Prostate gland (tissue), 2 donors: ENCODE data around the gene ADGRE1. TPM values are rescaled to one million over a fixed set of nuclear protein-coding genes. Genes with fewer than 3 reads are reported as not detected.

Source experiments
- DNase-seq: peaks from one replicate; pipeline ENCODE4 v3.0.0-alpha.2; 2019; ENCODE audit warnings: low spot score
- H3K27ac ChIP-seq, 2 donors: fragments of 200-600 bp; sonication (generic); 2 replicates each; pipeline ENCODE4 v1.5.1; 2017 to 2019
- H3K27me3 ChIP-seq: fragments of 200-600 bp; sonication (generic); replicated peaks from 2 replicates; pipeline ENCODE4 v1.5.1; 2019; ENCODE audit not compliant: insufficient read depth
- H3K36me3 ChIP-seq, 2 donors: fragments of 200-600 bp; sonication (generic); 1 replicate in 1 of 2; 2 replicates in 1 of 2; pipeline versions ENCODE4 v1.5.1 to v1.8.1; 2017 to 2019
- H3K4me1 ChIP-seq: fragments of 200-600 bp; sonication (generic); replicated peaks from 2 replicates; pipeline ENCODE4 v1.5.1; 2019
- H3K4me3 ChIP-seq, 2 donors: fragments of 200-600 bp; sonication (generic); 2 replicates each; pipeline ENCODE4 v1.5.1; 2017 to 2019
- H3K9me3 ChIP-seq: fragments of 200-600 bp; sonication (generic); 2 replicates; pipeline ENCODE4 v1.5.1; 2017
- POLR2A ChIP-seq: fragments of 450-650 bp; IDR thresholded peaks from one replicate; pipeline ENCODE4 v1.6.1; 2016; ENCODE audit warnings: antibody characterized with exemption, mild to moderate bottlenecking
- POLR2AphosphoS5 ChIP-seq: sonication (generic); formaldehyde crosslinking; IDR thresholded peaks from one replicate; pipeline ENCODE4 v1.6.1; 2017; ENCODE audit warnings: antibody characterized with exemption
- WGBS: methylation state at CpG from one replicate; pipeline ENCODE4 v1.1.5; 2018; 5-methylcytosine and 5-hydroxymethylcytosine counted together
- intact Hi-C: fragments of 100-400 bp; cut with DNase I; formaldehyde crosslinking; loops from one replicate; pipeline ENCODE4 v1.14.2; 2022
- total RNA-seq, 2 donors: library from RNA; depleted of rRNA; stranded (reverse); fragments of >200 nt; gene quantifications; one replicate each; pipeline ENCODE4 v1.1.0, GENCODE V29; 2016
- TF ChIP-seq, protein P1 (sequence below), 4 experiments: fragments of 200-600 bp in 2 of 4; fragments of 450-650 bp in 2 of 4; sonication (generic) in 2 of 4; IDR thresholded peaks; 1 replicate in 3 of 4; 2 replicates in 1 of 4; pipeline ENCODE4 v1.5.1; 2016 to 2019; ENCODE audit warnings: antibody characterized with exemption in 4 of 4, mild to moderate bottlenecking in 2 of 4, moderate library complexity in 2 of 4

Gene ADGRE1
- total RNA-seq, 2 donors from 2014 or later, result 1.2 TPM; not detected in 1

DNA sequence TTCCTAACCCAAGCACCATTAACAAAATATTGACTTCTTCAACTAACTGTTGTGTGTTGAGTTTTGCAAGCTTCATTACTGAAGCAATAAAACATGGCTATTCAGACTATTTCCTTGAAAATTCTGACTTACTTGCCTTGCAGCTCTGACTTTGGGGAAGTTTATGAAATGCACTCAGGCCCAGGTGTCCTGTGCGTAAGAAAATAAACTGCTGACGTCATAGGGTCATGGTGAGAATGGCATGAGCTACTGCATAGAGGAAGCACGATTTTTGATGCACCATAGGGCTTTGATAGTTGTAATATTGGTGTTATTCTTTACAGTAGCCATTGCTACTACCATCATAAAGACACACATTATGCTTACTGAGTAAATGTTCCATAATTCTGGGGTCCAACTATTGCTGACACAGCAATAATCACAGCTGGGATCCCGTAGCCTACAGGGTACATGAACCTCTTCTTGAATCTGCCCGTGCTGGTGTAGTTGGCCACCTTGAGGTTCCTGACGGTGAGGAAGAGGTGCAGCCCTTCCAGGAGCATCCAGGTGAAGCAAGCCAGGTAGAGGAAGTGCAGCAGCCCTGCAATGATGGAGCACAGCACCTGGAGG, 76.0 kb downstream of the ADGRE1 start:
- TF ChIP-seq, protein P1, sequence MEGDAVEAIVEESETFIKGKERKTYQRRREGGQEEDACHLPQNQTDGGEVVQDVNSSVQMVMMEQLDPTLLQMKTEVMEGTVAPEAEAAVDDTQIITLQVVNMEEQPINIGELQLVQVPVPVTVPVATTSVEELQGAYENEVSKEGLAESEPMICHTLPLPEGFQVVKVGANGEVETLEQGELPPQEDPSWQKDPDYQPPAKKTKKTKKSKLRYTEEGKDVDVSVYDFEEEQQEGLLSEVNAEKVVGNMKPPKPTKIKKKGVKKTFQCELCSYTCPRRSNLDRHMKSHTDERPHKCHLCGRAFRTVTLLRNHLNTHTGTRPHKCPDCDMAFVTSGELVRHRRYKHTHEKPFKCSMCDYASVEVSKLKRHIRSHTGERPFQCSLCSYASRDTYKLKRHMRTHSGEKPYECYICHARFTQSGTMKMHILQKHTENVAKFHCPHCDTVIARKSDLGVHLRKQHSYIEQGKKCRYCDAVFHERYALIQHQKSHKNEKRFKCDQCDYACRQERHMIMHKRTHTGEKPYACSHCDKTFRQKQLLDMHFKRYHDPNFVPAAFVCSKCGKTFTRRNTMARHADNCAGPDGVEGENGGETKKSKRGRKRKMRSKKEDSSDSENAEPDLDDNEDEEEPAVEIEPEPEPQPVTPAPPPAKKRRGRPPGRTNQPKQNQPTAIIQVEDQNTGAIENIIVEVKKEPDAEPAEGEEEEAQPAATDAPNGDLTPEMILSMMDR (IDR thresholded peaks at IDR 0.05), result no peak
- TF ChIP-seq POLR2A (no peak), POLR2AphosphoS5 (no peak)
- H3K36me3 ChIP-seq, result no peaks in the 10 kb centered on the region
- H3K4me1 ChIP-seq, result no peaks in the 10 kb centered on the region
- DNase-seq, result no peak
- no peaks in the 10 kb centered on the region for H3K9me3 ChIP-seq
- 74% methylated on average over 6 of the region's 6 CpGs for WGBS
- H3K27me3 ChIP-seq, result no peaks in the 10 kb centered on the region
- H3K27ac ChIP-seq, result no peak overlapping the region
- intact Hi-C loops, result no loop called here
- H3K4me3 ChIP-seq, result no peak overlapping the region

DNA sequence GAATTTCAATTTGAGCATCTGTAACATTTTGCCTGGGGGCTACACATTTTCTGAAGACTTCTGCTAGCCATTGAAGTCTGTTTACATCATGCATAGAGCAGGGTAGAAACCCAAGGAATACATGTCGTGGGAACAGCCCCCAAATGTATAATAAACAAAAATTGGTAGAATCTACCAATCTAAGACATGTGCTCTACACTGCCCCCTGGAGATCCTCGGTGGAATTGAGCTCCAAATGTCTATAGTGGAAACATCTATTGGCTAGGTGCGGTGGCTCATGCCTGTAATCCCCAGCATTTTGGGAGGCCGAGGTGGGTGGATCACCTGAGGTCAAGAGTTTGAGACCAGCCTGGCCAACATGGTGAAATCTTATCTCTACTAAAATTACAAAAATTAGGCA, 76.6 kb downstream of the ADGRE1 start:
- H3K9me3 ChIP-seq, result no peaks in the 10 kb centered on the region
- WGBS, result 64% methylated on average over 4 of the region's 4 CpGs
- H3K4me3 ChIP-seq, result no peak overlapping the region
- intact Hi-C loops, result no loop called here
- TF ChIP-seq, protein P1 (IDR thresholded peaks at IDR 0.05), result no peak
- no peak for TF ChIP-seq POLR2A
- no peak for TF ChIP-seq POLR2AphosphoS5
- H3K36me3 ChIP-seq, result no peaks in the 10 kb centered on the region
- no peaks in the 10 kb centered on the region for H3K4me1 ChIP-seq
- H3K27me3 ChIP-seq, result no peaks in the 10 kb centered on the region
- no peak overlapping the region for H3K27ac ChIP-seq
- DNase-seq, result no peak

DNA sequence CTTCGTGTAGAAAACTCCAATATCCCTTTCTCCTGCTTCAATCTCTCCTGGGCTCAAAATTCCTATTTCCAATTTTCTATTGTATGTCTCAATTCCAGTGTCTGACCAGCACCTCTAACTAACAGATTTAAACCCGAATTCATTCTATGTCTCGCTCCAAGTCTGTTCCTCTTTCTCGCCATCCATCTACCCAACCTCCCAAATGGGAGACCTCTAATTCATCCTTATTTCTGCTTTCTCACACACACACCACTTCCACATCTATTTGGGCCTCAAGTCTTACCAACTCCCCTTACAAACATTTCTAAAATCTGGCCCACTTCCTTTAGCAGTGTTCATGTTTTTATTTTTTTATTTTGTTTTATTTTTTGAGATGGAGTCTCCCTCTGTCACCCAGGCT, 80.6 kb downstream of the ADGRE1 start:
- 82% methylated on average over 4 of the region's 4 CpGs for WGBS
- H3K4me3 ChIP-seq, result no peak overlapping the region
- no peaks in the 10 kb centered on the region for H3K9me3 ChIP-seq
- intact Hi-C loops, result no loop called here
- TF ChIP-seq, protein P1 (IDR thresholded peaks at IDR 0.05), result no peak
- no peak for TF ChIP-seq POLR2A
- no peak for TF ChIP-seq POLR2AphosphoS5
- H3K4me1 ChIP-seq, result no peaks in the 10 kb centered on the region
- no peaks in the 10 kb centered on the region for H3K27me3 ChIP-seq
- no peak overlapping the region for H3K27ac ChIP-seq
- DNase-seq, result no peak
- H3K36me3 ChIP-seq, result no peaks in the 10 kb centered on the region

DNA sequence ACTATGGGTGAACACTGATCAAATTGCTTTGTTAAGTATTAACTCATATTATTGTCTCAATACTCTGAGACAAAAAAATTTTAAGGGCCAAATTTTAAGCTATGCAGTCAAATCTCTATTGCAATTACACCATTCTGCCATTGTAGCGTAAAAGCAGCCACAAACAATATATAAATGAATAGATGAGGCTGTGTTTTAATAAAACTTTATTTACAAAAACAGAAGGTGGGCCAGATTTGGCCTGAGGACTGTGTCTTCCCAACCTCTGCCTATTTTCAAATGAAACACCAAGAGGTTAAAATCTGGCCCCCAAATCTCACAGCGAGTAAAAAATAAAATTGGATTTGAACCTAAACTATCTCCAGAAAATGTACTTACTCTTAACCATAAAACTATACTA, 82.1 kb downstream of the ADGRE1 start:
- DNase-seq, result no peak
- intact Hi-C loops, result no loop called here
- Histone ChIP-seq H3K9me3 (no peaks in the 10 kb centered on the region), H3K27ac (no peak overlapping the region), H3K36me3 (no peaks in the 10 kb centered on the region), H3K4me1 (no peaks in the 10 kb centered on the region), H3K27me3 (no peaks in the 10 kb centered on the region), H3K4me3 (no peak overlapping the region)
- TF ChIP-seq POLR2AphosphoS5 (no peak), POLR2A (no peak)
- TF ChIP-seq, protein P1 (IDR thresholded peaks at IDR 0.05), result no peak
- 89% methylated on average over 2 of the region's 2 CpGs for WGBS

DNA sequence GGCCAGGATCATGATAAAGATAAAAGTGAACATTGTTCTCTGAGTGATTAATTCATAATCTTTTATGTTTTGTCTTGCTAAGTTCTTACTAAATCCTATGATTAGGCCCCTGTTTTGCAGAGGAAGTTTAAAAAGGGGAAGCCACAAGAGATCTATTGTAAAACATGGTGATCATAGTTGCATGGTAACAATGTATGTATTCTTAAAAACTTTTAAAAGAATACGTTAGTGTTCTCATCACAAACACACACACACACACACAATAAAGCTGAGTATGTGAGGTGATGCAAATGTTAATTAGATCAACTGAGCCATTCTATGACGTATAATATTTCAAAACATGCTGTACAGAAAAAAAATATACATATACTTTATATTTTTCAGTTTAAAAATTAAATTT, 82.6 kb downstream of the ADGRE1 start:
- 46% methylated on average over 2 of the region's 2 CpGs for WGBS
- H3K36me3 ChIP-seq, result no peaks in the 10 kb centered on the region
- no peak overlapping the region for H3K4me3 ChIP-seq
- H3K27ac ChIP-seq, result no peak overlapping the region
- H3K9me3 ChIP-seq, result no peaks in the 10 kb centered on the region
- no peak for TF ChIP-seq POLR2AphosphoS5
- no peak for DNase-seq
- no peaks in the 10 kb centered on the region for H3K27me3 ChIP-seq
- intact Hi-C loops, result no loop called here
- H3K4me1 ChIP-seq, result no peaks in the 10 kb centered on the region
